ENCODE results near the gene LHPP.

LHPP gene

GRCh38 chr10:124597846-124598165 lies 136.2 kb downstream of the LHPP start:
- TF ChIP-seq SNAI2 (CRISPR knock-in tag; IDR thresholded peaks at IDR 0.05) (no peak), ZFP3 (CRISPR knock-in tag; IDR thresholded peaks at IDR 0.05) (no peak), PPARA (CRISPR knock-in tag; IDR thresholded peaks at IDR 0.05; ENCODE audit: borderline replicate concordance) (no peak), CSDC2 (CRISPR knock-in tag; IDR thresholded peaks at IDR 0.05) (no peak), CSRNP3 (CRISPR knock-in tag; IDR thresholded peaks at IDR 0.05) (no peak), ZC3H10 (CRISPR knock-in tag; IDR thresholded peaks at IDR 0.05) (no peak), ZNF70 (CRISPR knock-in tag; IDR thresholded peaks at IDR 0.05) (no peak), BACH2 (CRISPR knock-in tag; IDR thresholded peaks at IDR 0.05; ENCODE audit: borderline replicate concordance) (no peak), GLIS3 (CRISPR knock-in tag; IDR thresholded peaks at IDR 0.05) (no peak), CREB5 (CRISPR knock-in tag; IDR thresholded peaks at IDR 0.05; ENCODE audit: low read depth) (no peak), TOX (CRISPR knock-in tag; IDR thresholded peaks at IDR 0.05; ENCODE audit: borderline replicate concordance) (no peak)
- TF ChIP-seq, protein P1, sequence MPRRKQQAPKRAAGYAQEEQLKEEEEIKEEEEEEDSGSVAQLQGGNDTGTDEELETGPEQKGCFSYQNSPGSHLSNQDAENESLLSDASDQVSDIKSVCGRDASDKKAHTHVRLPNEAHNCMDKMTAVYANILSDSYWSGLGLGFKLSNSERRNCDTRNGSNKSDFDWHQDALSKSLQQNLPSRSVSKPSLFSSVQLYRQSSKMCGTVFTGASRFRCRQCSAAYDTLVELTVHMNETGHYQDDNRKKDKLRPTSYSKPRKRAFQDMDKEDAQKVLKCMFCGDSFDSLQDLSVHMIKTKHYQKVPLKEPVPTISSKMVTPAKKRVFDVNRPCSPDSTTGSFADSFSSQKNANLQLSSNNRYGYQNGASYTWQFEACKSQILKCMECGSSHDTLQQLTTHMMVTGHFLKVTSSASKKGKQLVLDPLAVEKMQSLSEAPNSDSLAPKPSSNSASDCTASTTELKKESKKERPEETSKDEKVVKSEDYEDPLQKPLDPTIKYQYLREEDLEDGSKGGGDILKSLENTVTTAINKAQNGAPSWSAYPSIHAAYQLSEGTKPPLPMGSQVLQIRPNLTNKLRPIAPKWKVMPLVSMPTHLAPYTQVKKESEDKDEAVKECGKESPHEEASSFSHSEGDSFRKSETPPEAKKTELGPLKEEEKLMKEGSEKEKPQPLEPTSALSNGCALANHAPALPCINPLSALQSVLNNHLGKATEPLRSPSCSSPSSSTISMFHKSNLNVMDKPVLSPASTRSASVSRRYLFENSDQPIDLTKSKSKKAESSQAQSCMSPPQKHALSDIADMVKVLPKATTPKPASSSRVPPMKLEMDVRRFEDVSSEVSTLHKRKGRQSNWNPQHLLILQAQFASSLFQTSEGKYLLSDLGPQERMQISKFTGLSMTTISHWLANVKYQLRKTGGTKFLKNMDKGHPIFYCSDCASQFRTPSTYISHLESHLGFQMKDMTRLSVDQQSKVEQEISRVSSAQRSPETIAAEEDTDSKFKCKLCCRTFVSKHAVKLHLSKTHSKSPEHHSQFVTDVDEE (CRISPR knock-in tag; IDR thresholded peaks at IDR 0.05), result no peak
- TF ChIP-seq, protein P2, sequence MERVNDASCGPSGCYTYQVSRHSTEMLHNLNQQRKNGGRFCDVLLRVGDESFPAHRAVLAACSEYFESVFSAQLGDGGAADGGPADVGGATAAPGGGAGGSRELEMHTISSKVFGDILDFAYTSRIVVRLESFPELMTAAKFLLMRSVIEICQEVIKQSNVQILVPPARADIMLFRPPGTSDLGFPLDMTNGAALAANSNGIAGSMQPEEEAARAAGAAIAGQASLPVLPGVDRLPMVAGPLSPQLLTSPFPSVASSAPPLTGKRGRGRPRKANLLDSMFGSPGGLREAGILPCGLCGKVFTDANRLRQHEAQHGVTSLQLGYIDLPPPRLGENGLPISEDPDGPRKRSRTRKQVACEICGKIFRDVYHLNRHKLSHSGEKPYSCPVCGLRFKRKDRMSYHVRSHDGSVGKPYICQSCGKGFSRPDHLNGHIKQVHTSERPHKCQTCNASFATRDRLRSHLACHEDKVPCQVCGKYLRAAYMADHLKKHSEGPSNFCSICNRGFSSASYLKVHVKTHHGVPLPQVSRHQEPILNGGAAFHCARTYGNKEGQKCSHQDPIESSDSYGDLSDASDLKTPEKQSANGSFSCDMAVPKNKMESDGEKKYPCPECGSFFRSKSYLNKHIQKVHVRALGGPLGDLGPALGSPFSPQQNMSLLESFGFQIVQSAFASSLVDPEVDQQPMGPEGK (CRISPR knock-in tag; IDR thresholded peaks at IDR 0.05; ENCODE audit: borderline replicate concordance), result no peak
- no peak for ATAC-seq

DNA sequence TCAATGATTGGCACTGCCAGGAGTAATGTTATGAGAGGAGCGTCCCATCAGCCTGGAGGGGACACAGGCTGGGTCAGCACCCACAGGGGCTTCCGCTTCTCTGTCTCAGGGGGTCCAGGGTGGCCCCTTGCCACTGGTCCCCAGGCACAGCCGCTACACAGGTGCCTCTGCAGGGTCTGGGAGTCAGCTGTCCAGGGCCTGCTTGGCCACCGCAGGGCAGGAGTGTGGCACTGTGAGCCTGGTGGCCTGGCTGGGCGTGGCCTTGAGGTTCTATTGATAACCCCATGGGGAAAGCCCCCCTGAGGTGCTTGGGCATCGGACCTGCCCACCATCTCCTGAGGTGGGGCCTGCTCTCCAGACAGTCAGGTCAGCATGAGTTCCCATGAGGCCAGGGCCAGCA lies 136.6 kb downstream of the LHPP start:
- no peak for ATAC-seq
- TF ChIP-seq, protein P1 (CRISPR knock-in tag; IDR thresholded peaks at IDR 0.05), result no peak
- TF ChIP-seq RARB (CRISPR knock-in tag; IDR thresholded peaks at IDR 0.05) (no peak), ARNTL (CRISPR knock-in tag; IDR thresholded peaks at IDR 0.05; ENCODE audit: borderline replicate concordance, low read depth) (no peak), CSDC2 (CRISPR knock-in tag; IDR thresholded peaks at IDR 0.05) (no peak), ZC3H10 (CRISPR knock-in tag; IDR thresholded peaks at IDR 0.05) (no peak), CREB5 (CRISPR knock-in tag; IDR thresholded peaks at IDR 0.05; ENCODE audit: low read depth) (no peak), ZNF565 (CRISPR knock-in tag; conservative IDR thresholded peaks at IDR 0.05; ENCODE audit: low read depth) (no peak), ISL1 (CRISPR knock-in tag; IDR thresholded peaks at IDR 0.05) (no peak), CSRNP3 (CRISPR knock-in tag; IDR thresholded peaks at IDR 0.05) (no peak), ZNF8 (CRISPR knock-in tag; IDR thresholded peaks at IDR 0.05) (no peak)
- TF ChIP-seq, protein P3, sequence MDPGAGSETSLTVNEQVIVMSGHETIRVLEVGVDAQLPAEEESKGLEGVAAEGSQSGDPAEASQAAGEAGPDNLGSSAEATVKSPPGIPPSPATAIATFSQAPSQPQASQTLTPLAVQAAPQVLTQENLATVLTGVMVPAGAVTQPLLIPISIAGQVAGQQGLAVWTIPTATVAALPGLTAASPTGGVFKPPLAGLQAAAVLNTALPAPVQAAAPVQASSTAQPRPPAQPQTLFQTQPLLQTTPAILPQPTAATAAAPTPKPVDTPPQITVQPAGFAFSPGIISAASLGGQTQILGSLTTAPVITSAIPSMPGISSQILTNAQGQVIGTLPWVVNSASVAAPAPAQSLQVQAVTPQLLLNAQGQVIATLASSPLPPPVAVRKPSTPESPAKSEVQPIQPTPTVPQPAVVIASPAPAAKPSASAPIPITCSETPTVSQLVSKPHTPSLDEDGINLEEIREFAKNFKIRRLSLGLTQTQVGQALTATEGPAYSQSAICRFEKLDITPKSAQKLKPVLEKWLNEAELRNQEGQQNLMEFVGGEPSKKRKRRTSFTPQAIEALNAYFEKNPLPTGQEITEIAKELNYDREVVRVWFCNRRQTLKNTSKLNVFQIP (CRISPR knock-in tag; IDR thresholded peaks at IDR 0.05; ENCODE audit: borderline replicate concordance, low read depth), result no peak

All from SK-N-SH treated with all-trans-retinoic acid at 6 μM for 48 hours (cell line).